ENCODE data around the gene SH3PXD2B. TPM values are rescaled to one million over a fixed set of nuclear protein-coding genes. Genes with fewer than 3 reads are reported as not detected.
"Not testable (repeated sequence)": the region's sequence is repeated elsewhere in the genome, so short reads cannot be mapped to it uniquely, and the experiment has no call there.

SH3PXD2B gene
- total and polyA plus RNA-seq, 7 experiments from 2014 or later: 0.15 to 1.1 (median 0.28) TPM; not detected in 1

DNA sequence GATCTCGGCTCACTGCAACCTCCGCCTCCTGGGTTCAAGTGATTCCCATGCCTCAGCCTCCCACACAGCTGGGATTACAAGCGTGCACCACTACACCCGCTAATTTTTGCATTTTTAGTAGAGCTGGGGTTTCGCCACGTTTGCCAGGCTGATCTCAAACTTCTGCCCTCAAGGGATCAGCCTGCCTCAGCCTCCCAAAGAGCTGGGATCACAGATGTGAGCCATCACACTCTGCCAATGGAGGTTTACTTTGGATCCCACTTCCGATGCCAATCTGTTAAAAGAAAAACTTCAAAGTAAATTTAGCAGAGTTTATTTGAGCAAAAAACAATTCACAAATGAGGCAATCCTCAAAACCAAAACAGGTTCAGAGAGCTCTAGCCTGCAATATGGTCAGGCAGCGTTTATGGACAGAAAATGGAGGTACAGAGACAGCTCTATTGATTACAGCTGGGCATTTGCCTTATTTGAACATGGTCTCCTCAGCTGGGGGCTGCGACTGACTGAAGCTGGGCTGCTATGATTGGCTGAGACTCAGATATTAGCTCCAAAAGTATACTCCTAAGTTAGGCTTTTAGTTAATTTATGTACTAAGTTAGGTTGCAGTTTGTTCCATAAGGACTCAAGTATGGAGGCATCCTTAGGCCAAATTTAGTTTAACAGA lies 152.1 kb downstream of the SH3PXD2B start:
- H3K4me3 ChIP-seq (ENCODE audit: low read length): no peak overlapping the region
- CTCF ChIA-PET: interaction anchor here (0.9 kb wide), 1 partner anchor 10 kb away, joined by 3 read pairs; no protein-coding TSS in a partner anchor
- H3K27ac ChIP-seq (ENCODE audit: low read depth, low read length): no peak overlapping the region
- Mint-ChIP-seq H3K27ac (no peak overlapping the region), H3K4me1 (no peaks in the 10 kb centered on the region), H3K36me3 (peaks cover 0 to 7% (median 0%) of the 10 kb centered on the region in 5 donors), H3K27me3 (peaks cover 0 to 9% (median 8%) of the 10 kb centered on the region in 5 donors), H3K4me3 (no peak overlapping the region), H3K9me3 (peaks cover 0 to 19% (median 2%) of the 10 kb centered on the region in 11 donors)
- H3K27me3 ChIP-seq (ENCODE audit: control insufficient read depth in 2 of 2, insufficient read depth in 2 of 2, low read length in 2 of 2): no peaks in the 10 kb centered on the region
- H3K9me3 ChIP-seq (ENCODE audit: control insufficient read depth in 2 of 3, low read length in 3 of 3): no peaks in the 10 kb centered on the region
- no peaks in the 10 kb centered on the region for H3K36me3 ChIP-seq (ENCODE audit: control insufficient read depth in 2 of 3, insufficient read depth in 3 of 3, low read length in 3 of 3)
- intact Hi-C loops (cut with micrococcal nuclease): no loop called here
- no peak for DNase-seq
- ATAC-seq: no peak
- POLR2A ChIA-PET: no interaction called here
- no peaks in the 10 kb centered on the region for H3K4me1 ChIP-seq (ENCODE audit: control insufficient read depth in 2 of 2, insufficient read depth in 2 of 2, low read length in 2 of 2)

DNA sequence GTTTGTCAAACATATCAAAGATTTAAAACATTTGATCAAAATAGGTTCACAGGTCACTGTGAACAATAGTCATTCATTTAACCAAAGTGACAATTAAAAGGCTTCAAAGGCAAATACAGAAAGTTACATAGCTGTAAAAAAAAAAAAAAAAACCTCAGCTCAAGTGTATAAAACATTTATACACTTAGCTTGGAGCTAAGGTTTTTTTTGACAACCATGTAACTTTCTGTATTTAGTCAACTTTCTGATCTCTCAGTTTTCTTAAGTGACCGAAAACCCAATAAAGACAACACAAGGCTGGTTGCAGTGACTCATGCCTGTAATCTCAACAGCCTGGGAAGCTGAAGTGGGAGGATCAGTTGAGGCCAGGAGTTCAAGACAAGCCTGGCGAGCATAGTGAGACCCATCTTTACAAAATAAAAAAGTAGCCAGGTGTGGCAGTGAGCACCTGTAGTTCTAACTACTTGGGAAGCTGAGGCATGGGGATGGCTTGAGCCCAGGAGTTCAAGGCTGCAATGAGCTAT lies 154.3 kb downstream of the SH3PXD2B start:
- POLR2A ChIA-PET: no interaction called here

DNA sequence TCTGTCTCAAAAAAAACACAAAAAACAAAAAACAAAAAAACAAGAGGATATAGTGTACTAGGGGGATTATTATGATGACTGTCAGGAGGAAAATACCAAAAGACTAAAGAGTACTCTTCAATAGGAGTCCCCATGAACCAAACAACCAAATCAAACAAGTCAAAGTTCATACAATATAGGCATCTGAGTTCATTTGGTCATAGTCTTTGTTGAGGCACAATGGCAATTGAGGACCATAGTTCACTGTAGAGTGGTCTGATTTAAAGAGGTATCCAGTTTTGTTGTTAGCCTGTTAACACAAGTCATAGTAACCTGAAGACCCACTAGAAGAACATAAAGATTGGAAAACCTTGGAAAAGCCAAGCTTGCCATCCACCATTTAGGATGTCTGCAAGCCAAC lies 159.5 kb downstream of the SH3PXD2B start:
- Histone ChIP-seq H3K27me3 (ENCODE audit: control insufficient read depth in 2 of 2, insufficient read depth in 2 of 2, low read length in 2 of 2) (no peaks in the 10 kb centered on the region), H3K4me1 (ENCODE audit: control insufficient read depth in 2 of 2, insufficient read depth in 2 of 2, low read length in 2 of 2) (no peaks in the 10 kb centered on the region), H3K27ac (ENCODE audit: low read depth, low read length) (no peak overlapping the region), H3K36me3 (ENCODE audit: control insufficient read depth in 2 of 3, insufficient read depth in 3 of 3, low read length in 3 of 3) (no peaks in the 10 kb centered on the region), H3K9me3 (ENCODE audit: control insufficient read depth in 2 of 3, low read length in 3 of 3) (no peaks in the 10 kb centered on the region), H3K4me3 (ENCODE audit: low read length) (no peak overlapping the region)
- Mint-ChIP-seq H3K9me3 (no peaks in the 10 kb centered on the region), H3K36me3 (no peaks in the 10 kb centered on the region), H3K4me3 (no peak overlapping the region), H3K27me3 (peaks cover 0 to 12% (median 0%) of the 10 kb centered on the region in 5 donors), H3K4me1 (peaks cover 0 to 4% (median 2%) of the 10 kb centered on the region in 7 donors), H3K27ac (no peak overlapping the region)
- DNase-seq: no peak
- CTCF ChIA-PET: interaction anchor here (0.9 to 1.5 kb wide), 2 partner anchors 10 to 383 kb away, joined by 3 to 4 read pairs; no protein-coding TSS in a partner anchor
- ATAC-seq: no peak
- POLR2A ChIA-PET: no interaction called here
- intact Hi-C loops (cut with micrococcal nuclease): no loop called here

More for the DNA sequence above, 154.3 kb downstream of the SH3PXD2B start:
- peaks cover 0 to 9% (median 7%) of the 10 kb centered on the region in 5 donors for H3K27me3 Mint-ChIP-seq
- CTCF ChIA-PET: interaction anchor here (0.5 kb wide), 1 partner anchor 316 kb away, joined by 4 read pairs; no protein-coding TSS in a partner anchor
- DNase-seq: no peak
- H3K4me3 ChIP-seq (ENCODE audit: low read length): no peak overlapping the region
- H3K36me3 Mint-ChIP-seq: peaks cover 0 to 7% (median 0%) of the 10 kb centered on the region in 5 donors
- no peak overlapping the region for H3K27ac ChIP-seq (ENCODE audit: low read depth, low read length)
- ATAC-seq: no peak
- H3K9me3 Mint-ChIP-seq: peaks cover 0 to 6% (median 2%) of the 10 kb centered on the region in 11 donors
- no peaks in the 10 kb centered on the region for H3K36me3 ChIP-seq (ENCODE audit: control insufficient read depth in 2 of 3, insufficient read depth in 3 of 3, low read length in 3 of 3)
- no peak overlapping the region for H3K27ac Mint-ChIP-seq
- H3K27me3 ChIP-seq (ENCODE audit: control insufficient read depth in 2 of 2, insufficient read depth in 2 of 2, low read length in 2 of 2): no peaks in the 10 kb centered on the region
- H3K4me3 Mint-ChIP-seq: no peak overlapping the region
- no peaks in the 10 kb centered on the region for H3K9me3 ChIP-seq (ENCODE audit: control insufficient read depth in 2 of 3, low read length in 3 of 3)
- no peaks in the 10 kb centered on the region for H3K4me1 ChIP-seq (ENCODE audit: control insufficient read depth in 2 of 2, insufficient read depth in 2 of 2, low read length in 2 of 2)
- intact Hi-C loops (cut with micrococcal nuclease): no loop called here
- H3K4me1 Mint-ChIP-seq: no peaks in the 10 kb centered on the region

DNA sequence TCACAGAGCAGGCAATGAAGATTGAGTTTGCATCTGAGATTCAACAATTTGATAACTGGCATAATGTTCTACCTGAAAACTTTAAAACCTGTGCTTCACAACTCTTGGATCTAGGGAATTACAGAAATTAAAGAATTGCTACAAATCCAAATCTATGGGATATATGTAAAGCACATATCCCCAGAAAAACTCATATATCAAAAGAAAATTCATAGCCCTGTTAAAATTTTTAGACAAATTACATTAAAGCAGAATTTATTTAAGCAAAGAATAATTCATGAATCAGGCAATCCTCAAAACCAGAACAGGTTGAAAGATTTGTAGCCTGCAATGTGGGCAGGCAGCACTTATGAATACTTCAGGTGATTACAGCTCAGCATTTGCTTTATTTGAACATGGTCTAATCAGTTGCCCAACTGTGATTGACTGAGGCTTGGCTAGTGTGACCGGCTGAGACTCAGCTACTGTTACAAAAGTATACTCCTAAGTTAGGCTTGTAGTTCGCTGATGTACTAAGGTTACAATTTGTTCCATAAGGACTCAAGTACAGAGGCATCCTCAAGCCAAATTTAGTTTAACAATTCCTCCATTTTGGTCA lies 160.5 kb downstream of the SH3PXD2B start:
- H3K4me3 Mint-ChIP-seq: no peak overlapping the region
- DNase-seq (no peak), ATAC-seq (no peak)
- H3K9me3 Mint-ChIP-seq: no peaks in the 10 kb centered on the region
- no peaks in the 10 kb centered on the region for H3K36me3 Mint-ChIP-seq
- intact Hi-C loops (cut with micrococcal nuclease): loop anchor here (1.0 to 2.0 kb wide), 9 partner anchors 10 to 1087 kb away; partner anchors contain the start of genes FGF18 (in 1 of the 2), STK10 (in 1 of the 2) and UBTD2 (in 1 of the 2)
- H3K27me3 Mint-ChIP-seq: peaks cover 0 to 12% (median 0%) of the 10 kb centered on the region in 5 donors
- ChIA-PET POLR2A (no interaction called here), CTCF (interaction anchor here (0.7 to 1.6 kb wide), 17 partner anchors 9 to 875 kb away, joined by 3 to 13 read pairs (median 4); partner anchors contain the start of gene STK10)
- Histone ChIP-seq H3K9me3 (ENCODE audit: control insufficient read depth in 2 of 3, low read length in 3 of 3) (no peaks in the 10 kb centered on the region), H3K36me3 (ENCODE audit: control insufficient read depth in 2 of 3, insufficient read depth in 3 of 3, low read length in 3 of 3) (no peaks in the 10 kb centered on the region), H3K4me3 (ENCODE audit: low read length) (no peak overlapping the region), H3K27ac (ENCODE audit: low read depth, low read length) (no peak overlapping the region), H3K4me1 (ENCODE audit: control insufficient read depth in 2 of 2, insufficient read depth in 2 of 2, low read length in 2 of 2) (no peaks in the 10 kb centered on the region), H3K27me3 (ENCODE audit: control insufficient read depth in 2 of 2, insufficient read depth in 2 of 2, low read length in 2 of 2) (no peaks in the 10 kb centered on the region)
- no peak overlapping the region for H3K27ac Mint-ChIP-seq
- H3K4me1 Mint-ChIP-seq: peaks cover 0 to 4% (median 2%) of the 10 kb centered on the region in 7 donors

DNA sequence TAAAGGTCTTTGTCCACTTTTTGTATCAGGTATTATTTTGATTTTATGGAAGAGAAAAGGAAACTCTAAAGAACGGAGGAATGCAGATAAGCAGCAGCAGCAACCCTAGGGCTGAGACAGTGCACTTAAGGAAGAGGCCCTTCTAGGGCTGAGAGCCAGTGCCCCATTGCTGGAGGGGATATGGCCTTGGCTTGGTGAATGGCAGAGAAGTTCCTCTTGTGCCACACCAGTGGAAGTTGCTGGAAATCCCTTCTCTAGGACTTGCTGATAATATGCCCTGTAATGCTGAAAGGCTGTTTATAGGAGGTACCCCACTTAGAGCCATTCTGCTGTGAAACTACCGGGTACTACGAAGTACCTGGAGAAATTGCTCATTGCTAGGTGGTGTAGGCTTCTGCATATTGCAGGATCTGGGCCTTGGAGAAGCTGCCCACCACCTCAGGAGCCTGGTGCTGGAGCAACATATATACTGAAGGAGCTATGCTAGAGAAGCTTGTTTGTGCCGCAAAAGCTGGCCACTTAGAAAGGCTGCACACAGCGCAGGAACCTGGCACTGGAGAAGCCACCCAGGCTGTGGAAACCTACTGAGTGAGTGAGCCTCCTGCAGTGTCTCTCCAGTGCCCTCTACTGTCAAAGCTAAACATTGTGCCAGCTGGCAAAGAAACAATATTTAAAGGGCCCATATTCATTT lies 161.1 kb downstream of the SH3PXD2B start:
- peaks cover 0 to 12% (median 0%) of the 10 kb centered on the region in 5 donors for H3K27me3 Mint-ChIP-seq
- peak; percentile 20 to 77 (median 67) for DNase-seq
- Histone ChIP-seq H3K27ac (ENCODE audit: low read depth, low read length) (no peak overlapping the region), H3K4me1 (ENCODE audit: control insufficient read depth in 2 of 2, insufficient read depth in 2 of 2, low read length in 2 of 2) (no peaks in the 10 kb centered on the region), H3K9me3 (ENCODE audit: control insufficient read depth in 2 of 3, low read length in 3 of 3) (no peaks in the 10 kb centered on the region), H3K4me3 (ENCODE audit: low read length) (no peak overlapping the region), H3K27me3 (ENCODE audit: control insufficient read depth in 2 of 2, insufficient read depth in 2 of 2, low read length in 2 of 2) (no peaks in the 10 kb centered on the region), H3K36me3 (ENCODE audit: control insufficient read depth in 2 of 3, insufficient read depth in 3 of 3, low read length in 3 of 3) (no peaks in the 10 kb centered on the region)
- peak; percentile 100 for ATAC-seq
- no peak overlapping the region for H3K4me3 Mint-ChIP-seq
- H3K36me3 Mint-ChIP-seq: no peaks in the 10 kb centered on the region
- POLR2A ChIA-PET: no interaction called here
- peak overlapping the region in 1 of 9 donors; percentile 43 for H3K27ac Mint-ChIP-seq
- H3K9me3 Mint-ChIP-seq: no peaks in the 10 kb centered on the region
- peaks cover 0 to 4% (median 2%) of the 10 kb centered on the region in 7 donors for H3K4me1 Mint-ChIP-seq
- CTCF ChIA-PET: interaction anchor here (0.6 to 1.6 kb wide), 18 partner anchors 8 to 875 kb away, joined by 3 to 13 read pairs (median 4); partner anchors contain the start of gene STK10
- intact Hi-C loops (cut with micrococcal nuclease): loop anchor here (1.0 to 2.0 kb wide), 9 partner anchors 9 to 1086 kb away; partner anchors contain the start of genes FGF18 (in 1 of the 2), STK10 (in 1 of the 2) and UBTD2 (in 1 of the 2)

DNA sequence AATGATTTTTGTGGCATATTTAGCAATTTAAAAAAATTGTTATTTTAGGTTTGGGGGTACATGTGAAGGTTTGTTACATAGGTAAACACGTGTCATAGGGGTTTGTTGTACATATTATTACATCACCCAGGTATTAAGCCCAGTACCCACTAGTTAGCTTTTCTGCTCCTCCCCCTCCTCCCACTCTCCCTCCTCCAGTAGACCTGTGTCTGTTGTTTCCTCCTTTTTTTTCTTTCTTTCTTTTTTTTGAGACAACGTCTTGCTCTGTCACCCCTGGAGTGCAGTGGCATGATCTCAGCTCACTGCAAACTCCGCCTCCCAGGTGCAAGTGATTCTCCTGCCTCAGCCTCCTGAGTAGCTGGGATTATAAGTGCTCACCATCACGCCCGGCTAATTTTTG lies 162.5 kb downstream of the SH3PXD2B start:
- H3K27ac Mint-ChIP-seq: peak overlapping the region in 1 of 9 donors; percentile 45
- intact Hi-C loops (cut with micrococcal nuclease): loop anchor here in 1 of 2 donors (2.0 kb wide), 1 partner anchor 873 kb away; the partner anchor contains the start of gene FGF18
- peaks cover 0 to 14% (median 0%) of the 10 kb centered on the region in 5 donors for H3K27me3 Mint-ChIP-seq
- H3K4me1 ChIP-seq (ENCODE audit: control insufficient read depth in 2 of 2, insufficient read depth in 2 of 2, low read length in 2 of 2); H3K36me3 Mint-ChIP-seq; H3K9me3 ChIP-seq (ENCODE audit: control insufficient read depth in 2 of 3, low read length in 3 of 3); H3K27ac ChIP-seq (ENCODE audit: low read depth, low read length); H3K27me3 ChIP-seq (ENCODE audit: control insufficient read depth in 2 of 2, insufficient read depth in 2 of 2, low read length in 2 of 2); H3K4me1 Mint-ChIP-seq; ATAC-seq; DNase-seq; H3K4me3 Mint-ChIP-seq; H3K36me3 ChIP-seq (ENCODE audit: control insufficient read depth in 2 of 3, insufficient read depth in 3 of 3, low read length in 3 of 3); H3K9me3 Mint-ChIP-seq; H3K4me3 ChIP-seq (ENCODE audit: low read length): not testable (repeated sequence)
- ChIA-PET CTCF (interaction anchor here (0.7 to 1.4 kb wide), 5 partner anchors 11 to 954 kb away, joined by 3 to 4 read pairs (median 3); no protein-coding TSS in a partner anchor), POLR2A (interaction anchor here (0.6 kb wide), 1 partner anchor 195 kb away, joined by 3 read pairs; no protein-coding TSS in a partner anchor)
